ENCODE measurements around the gene NACA2. TPM values are rescaled to one million over a fixed set of nuclear protein-coding genes. Genes with fewer than 3 reads are reported as not detected.

The NACA2 gene
- total RNA-seq, 1 experiment from 2014 or later, result not detected

DNA sequence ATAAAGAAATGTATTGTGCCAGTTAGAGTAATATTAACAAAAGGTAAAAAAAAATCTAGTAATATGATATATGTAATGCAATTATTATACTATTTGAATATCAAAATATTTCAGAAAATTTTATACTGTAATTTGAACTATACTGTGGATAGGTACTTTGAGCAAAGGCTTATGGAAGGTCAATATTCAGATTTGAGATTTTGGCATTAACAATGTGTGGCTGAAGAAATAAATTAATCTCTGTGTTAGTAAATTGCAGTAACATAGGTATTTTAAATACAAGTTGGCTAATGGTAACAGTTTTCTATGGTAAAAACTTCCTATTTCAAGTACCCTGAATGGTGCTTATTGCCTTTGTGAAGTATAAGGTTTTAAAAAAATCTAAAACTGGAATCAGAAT is 23.2 kb upstream of the NACA2 start:
- no peak overlapping the region for H3K27ac ChIP-seq
- H3F3A ChIP-seq (ENCODE audit: insufficient read depth, low read depth), result no peaks in the 10 kb centered on the region
- CTCF ChIA-PET, result no interaction called here
- no peaks in the 10 kb centered on the region for H3K36me3 ChIP-seq (ENCODE audit: low read depth)
- BruUV-seq (replicated peaks), result no TSS peak
- no peaks in the 10 kb centered on the region for H4K20me1 ChIP-seq (ENCODE audit: insufficient read depth)
- no peak for DNase-seq
- H3K4me3 ChIP-seq, result no peak overlapping the region
- intact Hi-C loops (cut with micrococcal nuclease; ENCODE audit: unreplicated experiment), result no loop called here
- POLR2A ChIA-PET (ENCODE audit: unreplicated experiment), result no interaction called here
- no peak overlapping the region for H2AFZ ChIP-seq
- peaks cover 8% of the 10 kb centered on the region; the same call in 1 of the 2 replicates for H3K9me3 ChIP-seq (ENCODE audit: insufficient read depth, low read depth)
- H3K4me2 ChIP-seq, result no peak overlapping the region
- TF ChIP-seq EZH2 (IDR thresholded peaks at IDR 0.05; ENCODE audit: low read depth), result no peak
- TF ChIP-seq, protein P1, sequence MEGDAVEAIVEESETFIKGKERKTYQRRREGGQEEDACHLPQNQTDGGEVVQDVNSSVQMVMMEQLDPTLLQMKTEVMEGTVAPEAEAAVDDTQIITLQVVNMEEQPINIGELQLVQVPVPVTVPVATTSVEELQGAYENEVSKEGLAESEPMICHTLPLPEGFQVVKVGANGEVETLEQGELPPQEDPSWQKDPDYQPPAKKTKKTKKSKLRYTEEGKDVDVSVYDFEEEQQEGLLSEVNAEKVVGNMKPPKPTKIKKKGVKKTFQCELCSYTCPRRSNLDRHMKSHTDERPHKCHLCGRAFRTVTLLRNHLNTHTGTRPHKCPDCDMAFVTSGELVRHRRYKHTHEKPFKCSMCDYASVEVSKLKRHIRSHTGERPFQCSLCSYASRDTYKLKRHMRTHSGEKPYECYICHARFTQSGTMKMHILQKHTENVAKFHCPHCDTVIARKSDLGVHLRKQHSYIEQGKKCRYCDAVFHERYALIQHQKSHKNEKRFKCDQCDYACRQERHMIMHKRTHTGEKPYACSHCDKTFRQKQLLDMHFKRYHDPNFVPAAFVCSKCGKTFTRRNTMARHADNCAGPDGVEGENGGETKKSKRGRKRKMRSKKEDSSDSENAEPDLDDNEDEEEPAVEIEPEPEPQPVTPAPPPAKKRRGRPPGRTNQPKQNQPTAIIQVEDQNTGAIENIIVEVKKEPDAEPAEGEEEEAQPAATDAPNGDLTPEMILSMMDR (conservative IDR thresholded peaks at IDR 0.05), result no peak
- no peaks in the 10 kb centered on the region for H3K4me1 ChIP-seq (replicated peaks; ENCODE audit: insufficient read depth)
- no peaks in the 10 kb centered on the region for H3K79me2 ChIP-seq (ENCODE audit: low read depth)
- H3K27me3 ChIP-seq (ENCODE audit: insufficient read depth, low read depth), result no peaks in the 10 kb centered on the region
- no peaks in the 10 kb centered on the region for H3K9me2 ChIP-seq (ENCODE audit: insufficient read depth)

DNA sequence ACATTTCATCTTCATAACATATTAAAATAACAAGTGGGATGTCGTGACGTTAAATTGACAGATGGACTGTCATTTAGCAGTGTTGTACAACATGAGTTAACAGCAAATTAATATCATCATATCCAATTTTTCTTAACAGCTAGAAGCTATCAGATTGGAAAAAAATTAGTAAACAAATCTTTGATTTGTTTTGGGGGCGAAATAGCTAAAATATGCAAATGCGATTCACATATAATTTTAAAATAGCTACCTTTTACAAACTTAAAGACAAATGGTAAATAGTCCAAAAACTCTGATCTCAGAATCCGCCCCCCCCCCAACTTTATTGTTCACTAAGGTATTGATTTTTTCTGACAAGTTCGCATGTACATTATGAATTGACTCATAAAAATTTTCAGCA is 20.3 kb upstream of the NACA2 start:
- intact Hi-C loops (cut with micrococcal nuclease; ENCODE audit: unreplicated experiment), result no loop called here
- Histone ChIP-seq H3F3A (ENCODE audit: insufficient read depth, low read depth) (no peaks in the 10 kb centered on the region), H2AFZ (no peak overlapping the region), H3K4me3 (no peak overlapping the region), H3K4me1 (replicated peaks; ENCODE audit: insufficient read depth) (no peaks in the 10 kb centered on the region), H4K20me1 (ENCODE audit: insufficient read depth) (no peaks in the 10 kb centered on the region), H3K36me3 (ENCODE audit: low read depth) (no peaks in the 10 kb centered on the region), H3K27ac (no peak overlapping the region), H3K79me2 (ENCODE audit: low read depth) (no peaks in the 10 kb centered on the region), H3K9me3 (ENCODE audit: insufficient read depth, low read depth) (no peaks in the 10 kb centered on the region), H3K9me2 (ENCODE audit: insufficient read depth) (no peaks in the 10 kb centered on the region), H3K27me3 (ENCODE audit: insufficient read depth, low read depth) (no peaks in the 10 kb centered on the region), H3K4me2 (no peak overlapping the region)
- POLR2A ChIA-PET (ENCODE audit: unreplicated experiment), result interaction anchor here (0.6 kb wide), 1 partner anchor 169 kb away, joined by 4 read pairs; no protein-coding TSS in a partner anchor
- no TSS peak for BruUV-seq (replicated peaks)
- TF ChIP-seq EZH2 (IDR thresholded peaks at IDR 0.05; ENCODE audit: low read depth), result no peak
- TF ChIP-seq, protein P1 (conservative IDR thresholded peaks at IDR 0.05), result no peak
- CTCF ChIA-PET, result interaction anchor here (0.7 kb wide), 1 partner anchor 1545 kb away, joined by 5 read pairs; no protein-coding TSS in a partner anchor
- DNase-seq, result no peak

DNA sequence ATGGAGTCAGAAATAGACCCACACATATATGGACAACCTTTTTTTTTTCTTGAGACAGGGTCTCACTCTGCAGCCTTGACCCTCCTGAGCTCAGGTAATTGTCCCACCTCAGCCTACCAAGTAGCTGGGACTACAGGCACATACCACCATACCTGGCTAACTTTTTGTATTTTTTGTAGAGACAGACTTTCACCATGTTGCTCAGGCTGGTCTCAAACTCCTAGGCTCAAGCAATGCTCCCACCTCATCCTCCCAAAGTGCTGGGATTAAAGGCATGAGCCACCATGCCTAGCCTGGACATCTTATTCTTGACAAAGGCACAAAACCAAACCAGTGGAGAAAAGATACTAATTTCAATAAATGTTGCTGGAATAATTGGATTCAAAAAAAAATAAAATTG is 14.7 kb upstream of the NACA2 start:
- ChIA-PET CTCF (no interaction called here), POLR2A (ENCODE audit: unreplicated experiment) (interaction anchor here (0.6 kb wide), 1 partner anchor 37 kb away, joined by 9 read pairs; no protein-coding TSS in a partner anchor)
- no TSS peak for BruUV-seq (replicated peaks)
- no peaks in the 10 kb centered on the region for H3K27me3 ChIP-seq (ENCODE audit: insufficient read depth, low read depth)
- H3F3A ChIP-seq (ENCODE audit: insufficient read depth, low read depth), result no peaks in the 10 kb centered on the region
- H4K20me1 ChIP-seq (ENCODE audit: insufficient read depth), result no peaks in the 10 kb centered on the region
- TF ChIP-seq, protein P1 (conservative IDR thresholded peaks at IDR 0.05), result no peak
- no peak for TF ChIP-seq EZH2 (IDR thresholded peaks at IDR 0.05; ENCODE audit: low read depth)
- no peaks in the 10 kb centered on the region for H3K4me1 ChIP-seq (replicated peaks; ENCODE audit: insufficient read depth)
- no peaks in the 10 kb centered on the region for H3K79me2 ChIP-seq (ENCODE audit: low read depth)
- H3K27ac ChIP-seq, result no peak overlapping the region
- no peaks in the 10 kb centered on the region for H3K9me3 ChIP-seq (ENCODE audit: insufficient read depth, low read depth)
- intact Hi-C loops (cut with micrococcal nuclease; ENCODE audit: unreplicated experiment), result no loop called here
- no peak overlapping the region for H3K4me3 ChIP-seq
- no peaks in the 10 kb centered on the region for H3K36me3 ChIP-seq (ENCODE audit: low read depth)
- H2AFZ ChIP-seq, result no peak overlapping the region
- DNase-seq, result no peak
- H3K4me2 ChIP-seq, result no peak overlapping the region
- H3K9me2 ChIP-seq (ENCODE audit: insufficient read depth), result no peaks in the 10 kb centered on the region

Data from PC-9 (cell line).